ENCODE measurements around the gene NEK8.
"Not testable (repeated sequence)": the region's sequence is repeated elsewhere in the genome, so short reads cannot be mapped to it uniquely, and the experiment has no call there.

Gene NEK8

DNA sequence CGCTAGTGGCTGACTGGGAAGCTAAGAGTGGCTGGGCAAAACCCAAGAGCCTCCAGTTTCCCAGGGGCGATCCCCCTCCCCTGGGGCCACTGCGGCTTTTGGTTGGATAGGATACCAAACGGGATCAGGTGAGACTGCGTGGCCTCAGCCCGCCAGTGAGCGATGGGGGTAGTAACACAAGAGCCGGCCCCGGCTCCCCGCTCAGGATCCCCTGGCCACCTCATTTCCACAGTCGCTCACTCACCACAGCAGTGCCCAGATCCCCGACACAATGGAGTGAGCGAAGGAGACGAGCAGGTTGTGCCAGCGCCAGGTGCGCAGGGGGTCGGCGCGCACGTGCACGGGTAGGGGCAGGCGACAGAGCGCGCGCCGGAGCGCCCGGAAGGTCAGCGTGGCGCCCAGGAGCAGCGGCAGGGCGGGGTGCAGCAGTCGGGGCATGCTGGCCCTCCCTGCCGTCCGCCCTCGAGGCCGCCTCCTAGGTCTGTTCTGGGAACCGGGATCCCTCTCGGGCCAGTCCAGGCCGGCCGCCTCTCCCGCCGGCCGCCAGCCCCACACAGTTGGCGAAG is 2.8 kb upstream of the NEK8 start:
- DNase-seq: no peak

DNA sequence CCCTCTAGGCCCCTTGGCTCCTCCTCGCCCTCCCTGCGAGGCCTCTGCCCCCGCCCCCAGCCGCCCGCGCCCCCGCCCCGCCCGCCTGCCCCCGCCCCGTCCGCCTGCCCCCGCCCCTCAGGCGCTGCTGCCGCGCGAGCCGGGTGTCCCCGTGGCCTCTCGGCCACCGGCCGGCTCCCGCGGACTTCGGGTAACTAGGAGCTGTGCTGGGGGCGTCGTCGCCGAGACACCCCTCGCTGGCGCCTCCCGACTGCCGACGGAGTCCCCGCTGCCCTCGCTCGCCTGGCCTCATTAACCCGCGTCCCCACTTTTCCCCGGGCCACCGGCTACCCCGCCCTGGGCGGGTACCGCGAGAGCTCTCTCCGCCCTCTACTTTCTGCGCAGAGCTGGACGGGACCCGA is 2.4 kb upstream of the NEK8 start, which contains the start of gene TLCD1:
TSS of gene TLCD1 (minus strand) at position 8 of the 401 bp plus-strand sequence. CDS start 136 bp downstream, outside the sequence.
- peak; percentile 53 for DNase-seq

DNA sequence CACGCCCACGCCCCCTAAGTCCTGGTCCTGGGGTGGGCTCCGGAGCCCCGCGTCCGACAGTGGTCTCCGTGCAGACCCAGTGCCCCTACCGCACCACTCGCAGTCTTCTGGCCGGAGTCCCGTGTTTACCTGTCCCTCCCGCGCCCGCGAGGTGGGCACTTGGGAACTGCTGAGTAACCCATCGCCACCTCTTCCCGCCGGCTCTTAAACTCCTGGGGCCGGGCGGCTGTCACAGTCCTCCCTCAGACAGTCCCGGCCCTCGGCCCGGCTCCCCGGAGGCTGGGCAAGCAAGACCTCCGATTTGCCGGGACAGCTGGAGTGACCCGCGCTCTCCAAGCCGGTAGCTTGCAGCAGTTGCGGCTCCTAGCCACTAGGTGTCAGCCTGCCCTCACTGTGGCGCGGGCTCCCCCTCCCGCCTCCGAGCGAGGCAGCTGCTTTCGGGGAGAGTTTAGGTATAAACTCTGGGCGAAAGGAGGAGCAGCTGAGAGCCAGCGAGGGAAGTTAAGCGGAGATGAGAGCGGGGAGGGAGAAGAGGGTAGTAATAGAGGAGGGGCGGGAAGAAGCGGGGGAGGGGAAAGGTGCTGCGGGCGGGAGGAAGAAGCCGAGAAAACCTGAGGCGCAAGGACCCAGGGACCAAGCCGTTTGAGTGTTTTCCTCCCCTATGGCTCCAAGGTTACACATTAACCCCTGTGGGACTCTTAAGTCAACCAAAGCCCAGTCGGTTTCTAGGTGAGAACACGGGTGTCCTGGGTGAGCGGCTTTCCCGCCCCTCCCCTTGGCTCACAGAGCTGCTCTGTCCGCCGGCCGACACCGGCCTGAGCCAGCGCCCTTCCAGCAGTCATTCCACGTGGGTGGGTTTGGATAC is 1.7 kb upstream of the NEK8 start:
- peak; percentile 88 for DNase-seq

DNA sequence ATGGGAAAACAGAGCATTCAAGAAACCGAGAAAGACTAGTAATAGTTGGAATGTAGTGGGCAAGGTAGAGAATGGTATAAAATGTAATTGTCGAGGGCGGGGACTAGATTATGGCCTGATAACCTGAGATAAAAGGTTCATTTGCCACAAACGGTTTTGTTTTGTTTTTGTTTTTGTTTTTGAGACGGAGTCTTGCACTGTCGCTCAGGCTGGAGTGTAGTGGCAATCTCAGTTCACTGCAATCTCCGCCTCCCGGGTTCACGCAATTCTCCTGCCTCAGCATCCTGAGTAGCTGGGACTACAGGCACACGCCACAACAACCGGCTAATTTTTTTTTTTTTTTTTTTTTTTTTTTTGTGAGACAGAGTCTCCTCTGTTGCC is 1.4 kb downstream of the NEK8 start:
- no peak for DNase-seq

DNA sequence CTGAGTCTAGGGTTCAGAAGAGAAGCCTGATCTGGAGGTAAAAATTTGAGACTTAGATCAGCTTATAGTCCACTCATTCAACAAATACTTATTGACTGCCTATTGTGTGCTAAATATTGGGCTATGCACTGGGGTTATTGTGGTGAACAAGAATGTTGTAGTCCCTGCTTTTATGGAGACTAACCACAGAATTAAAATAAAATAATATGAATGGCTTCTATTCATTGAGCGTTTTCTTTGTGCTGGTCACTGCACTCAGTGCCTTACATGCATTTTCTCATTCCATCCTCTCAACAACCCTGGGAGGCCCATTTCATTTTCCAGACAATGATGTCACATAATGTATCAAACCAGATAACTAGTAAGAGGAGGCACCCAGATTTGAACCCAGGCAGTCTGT is 4.8 kb downstream of the NEK8 start:
- DNase-seq: no peak

DNA sequence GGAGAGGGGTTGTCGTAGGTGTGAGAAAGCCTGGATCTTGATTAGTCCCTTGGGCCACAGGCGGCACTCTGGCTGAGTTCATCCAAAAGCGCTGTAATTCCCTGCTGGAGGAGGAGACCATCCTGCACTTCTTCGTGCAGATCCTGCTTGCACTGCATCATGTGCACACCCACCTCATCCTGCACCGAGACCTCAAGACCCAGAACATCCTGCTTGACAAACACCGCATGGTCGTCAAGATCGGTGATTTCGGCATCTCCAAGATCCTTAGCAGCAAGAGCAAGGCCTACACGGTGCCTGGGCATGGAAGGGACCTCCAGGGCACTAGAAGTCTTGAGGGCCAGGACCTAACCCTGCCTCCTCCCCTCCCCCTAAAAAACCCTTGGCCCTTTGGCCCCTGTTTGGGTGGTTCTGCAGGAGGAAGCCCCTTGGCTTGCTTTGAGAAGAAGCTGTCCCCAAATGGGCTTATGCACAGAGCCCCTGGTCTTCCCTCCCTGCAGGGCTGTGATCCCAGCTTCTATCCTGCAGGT is 6.2 kb downstream of the NEK8 start:
- DNase-seq: no peak

DNA sequence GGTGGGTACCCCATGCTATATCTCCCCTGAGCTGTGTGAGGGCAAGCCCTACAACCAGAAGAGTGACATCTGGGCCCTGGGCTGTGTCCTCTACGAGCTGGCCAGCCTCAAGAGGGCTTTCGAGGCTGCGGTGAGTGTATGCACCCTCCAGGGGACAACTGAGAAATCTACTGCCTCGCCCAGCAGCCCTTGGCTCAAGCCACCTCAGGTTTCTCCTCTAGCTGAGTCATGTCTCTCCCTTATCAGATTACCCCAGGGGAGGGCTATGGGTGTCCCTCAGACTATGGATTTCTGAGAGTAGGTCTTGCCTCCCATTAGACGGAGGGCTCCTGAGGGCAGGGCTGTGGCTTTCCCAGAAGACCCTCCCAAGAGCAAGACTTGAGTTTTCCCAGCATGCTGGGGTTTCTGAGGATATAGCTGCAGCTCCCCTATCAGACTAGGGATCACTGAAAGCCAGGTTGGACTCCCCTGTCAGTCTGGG is 6.7 kb downstream of the NEK8 start:
- DNase-seq: no peak

DNA sequence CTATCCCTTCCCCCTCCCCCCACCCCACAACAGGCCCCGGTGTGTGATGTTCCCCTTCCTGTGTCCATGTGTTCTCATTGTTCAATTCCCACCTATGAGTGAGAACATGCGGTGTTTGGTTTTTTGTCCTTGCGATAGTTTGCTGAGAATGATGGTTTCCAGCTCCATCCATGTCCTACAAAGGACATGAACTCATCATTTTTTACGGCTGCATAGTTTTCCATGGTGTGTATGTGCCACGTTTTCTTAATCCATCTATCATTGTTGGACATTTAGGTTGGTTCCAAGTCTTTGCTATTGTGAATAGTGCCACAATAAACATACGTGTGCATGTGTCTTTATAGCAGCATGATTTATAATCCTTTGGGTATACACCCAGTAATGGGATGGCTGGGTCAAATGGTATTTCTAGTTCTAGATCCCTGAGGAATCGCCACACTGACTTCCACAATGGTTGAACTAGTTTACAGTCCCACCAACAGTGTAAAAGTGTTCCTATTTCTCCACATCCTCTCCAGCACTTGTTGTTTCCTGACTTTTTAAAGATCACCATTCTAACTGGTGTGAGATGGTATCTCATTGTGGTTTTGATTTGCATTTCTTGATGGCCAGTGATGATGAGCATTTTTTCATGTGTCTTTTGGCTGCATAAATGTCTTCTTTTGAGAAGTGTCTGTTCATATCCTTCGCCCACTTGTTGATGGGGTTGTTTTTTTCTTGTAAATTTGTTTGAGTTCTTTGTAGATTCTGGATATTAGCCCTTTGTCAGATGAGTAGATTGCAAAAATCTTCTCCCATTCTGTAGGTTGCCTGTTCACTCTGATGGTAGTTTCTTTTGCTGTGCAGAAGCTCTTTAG is 7.6 kb downstream of the NEK8 start:
- not testable (repeated sequence) for DNase-seq

DNA sequence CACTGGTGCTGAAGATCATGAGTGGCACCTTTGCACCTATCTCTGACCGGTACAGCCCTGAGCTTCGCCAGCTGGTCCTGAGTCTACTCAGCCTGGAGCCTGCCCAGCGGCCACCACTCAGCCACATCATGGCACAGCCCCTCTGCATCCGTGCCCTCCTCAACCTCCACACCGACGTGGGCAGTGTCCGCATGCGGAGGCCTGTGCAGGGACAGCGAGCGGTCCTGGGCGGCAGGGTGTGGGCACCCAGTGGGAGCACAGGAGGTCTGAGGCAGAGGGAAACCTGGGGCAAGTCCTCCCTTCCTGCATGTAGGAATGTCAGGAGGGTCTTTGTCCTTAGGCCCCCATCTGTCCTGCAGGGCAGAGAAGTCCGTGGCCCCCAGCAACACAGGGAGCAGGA is 8.7 kb downstream of the NEK8 start:
- no peak for DNase-seq

DNA sequence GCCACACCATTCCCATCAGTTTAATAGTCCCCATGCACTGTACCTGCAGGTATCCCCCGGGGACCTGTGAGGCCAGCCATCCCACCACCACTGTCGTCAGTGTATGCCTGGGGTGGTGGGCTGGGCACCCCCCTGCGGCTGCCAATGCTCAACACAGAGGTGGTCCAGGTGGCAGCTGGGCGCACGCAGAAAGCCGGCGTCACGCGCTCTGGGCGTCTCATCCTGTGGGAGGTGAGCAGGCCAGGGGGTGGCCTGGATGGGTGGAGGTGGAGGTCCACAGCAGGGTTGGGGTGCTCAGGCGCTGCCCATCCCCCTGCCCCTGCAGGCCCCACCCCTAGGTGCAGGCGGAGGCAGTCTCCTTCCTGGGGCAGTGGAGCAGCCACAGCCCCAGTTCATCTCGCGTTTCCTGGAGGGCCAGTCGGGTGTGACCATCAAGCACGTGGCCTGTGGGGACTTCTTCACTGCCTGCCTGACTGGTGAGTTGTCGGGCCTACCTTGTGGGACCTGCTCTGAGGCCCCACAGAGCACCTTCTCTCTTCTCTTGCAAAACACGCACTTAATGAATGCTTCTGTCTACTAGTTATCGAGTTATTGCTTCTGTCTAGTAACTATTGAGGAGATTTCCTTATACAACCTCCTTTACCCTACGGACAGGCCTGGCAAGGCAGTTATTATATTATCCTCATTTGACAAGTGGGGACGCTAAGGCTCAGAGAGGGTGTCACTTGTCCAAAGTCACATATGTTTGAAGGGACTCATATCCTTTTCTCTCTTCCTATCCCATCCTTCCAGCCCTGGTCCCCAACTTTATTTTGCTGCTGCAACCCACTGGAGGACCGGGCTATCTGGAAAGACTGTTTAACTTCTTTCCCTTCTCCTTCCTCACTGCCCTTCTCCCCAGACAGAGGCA is 9.4 kb downstream of the NEK8 start:
- no peak for DNase-seq

DNA sequence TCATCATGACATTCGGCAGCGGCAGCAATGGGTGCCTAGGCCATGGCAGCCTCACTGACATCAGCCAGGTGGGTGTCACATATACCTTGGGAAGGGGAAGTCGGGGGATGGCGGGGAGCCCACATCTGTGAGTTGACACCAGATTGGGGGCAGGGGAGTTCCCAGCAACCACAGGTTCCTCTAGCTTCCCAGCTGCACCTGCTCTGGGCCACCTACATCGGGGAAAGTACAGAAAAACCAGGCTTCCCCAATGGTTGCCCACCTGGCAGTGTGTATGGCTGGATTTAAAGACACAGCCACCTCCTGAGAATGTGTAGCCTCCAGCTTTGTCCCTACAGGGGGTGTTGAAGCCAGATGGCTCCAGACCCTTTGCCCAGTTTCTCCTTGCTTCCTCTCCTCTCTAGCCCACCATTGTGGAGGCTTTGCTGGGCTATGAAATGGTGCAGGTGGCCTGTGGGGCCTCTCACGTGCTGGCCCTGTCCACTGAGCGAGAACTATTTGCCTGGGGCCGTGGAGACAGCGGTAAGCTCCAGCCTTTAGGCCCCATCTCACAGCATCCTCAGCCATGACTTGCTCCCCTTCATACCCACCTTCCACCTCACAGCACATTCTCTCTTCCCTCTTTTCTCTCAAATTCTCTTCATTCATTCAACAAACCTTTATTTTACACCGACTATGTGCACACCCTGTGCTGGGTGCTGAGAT is 10.2 kb downstream of the NEK8 start:
- DNase-seq: peak; percentile 68

DNA sequence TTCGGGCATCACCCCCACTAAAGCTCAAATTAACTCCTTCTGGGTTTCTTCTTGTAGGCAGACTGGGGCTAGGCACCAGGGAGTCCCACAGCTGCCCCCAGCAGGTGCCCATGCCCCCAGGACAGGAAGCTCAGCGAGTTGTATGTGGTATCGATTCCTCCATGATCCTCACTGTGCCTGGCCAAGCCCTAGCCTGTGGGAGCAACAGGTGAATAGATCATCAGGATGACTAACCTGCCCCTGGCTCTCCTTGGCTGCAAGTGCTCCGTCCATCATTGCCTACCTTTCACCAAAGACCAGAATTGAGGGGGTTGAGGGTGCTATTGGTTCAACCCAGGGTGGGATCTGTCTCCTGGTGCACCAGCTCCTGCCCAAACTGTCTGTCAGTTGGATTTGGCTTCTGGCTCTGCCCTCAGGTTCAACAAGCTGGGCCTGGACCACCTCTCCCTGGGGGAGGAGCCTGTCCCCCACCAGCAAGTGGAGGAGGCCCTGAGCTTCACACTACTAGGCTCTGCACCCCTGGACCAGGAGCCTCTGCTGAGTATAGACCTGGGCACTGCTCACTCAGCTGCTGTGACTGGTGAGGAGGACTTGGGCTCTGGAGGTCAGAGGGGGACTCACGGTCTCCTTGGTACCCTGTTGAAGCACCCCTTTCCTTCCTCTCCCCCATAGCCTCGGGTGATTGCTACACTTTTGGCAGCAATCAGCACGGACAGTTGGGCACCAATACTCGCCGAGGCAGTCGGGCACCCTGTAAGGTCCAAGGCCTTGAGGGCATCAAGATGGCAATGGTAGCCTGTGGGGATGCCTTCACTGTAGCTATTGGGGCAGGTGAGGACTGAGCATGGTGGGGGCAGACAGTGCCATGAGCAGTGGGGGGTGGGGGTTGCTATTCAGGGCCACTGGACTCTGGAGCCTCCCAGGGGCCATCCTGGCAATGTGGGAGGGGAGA is 12.1 kb downstream of the NEK8 start:
- DNase-seq: no peak

DNA sequence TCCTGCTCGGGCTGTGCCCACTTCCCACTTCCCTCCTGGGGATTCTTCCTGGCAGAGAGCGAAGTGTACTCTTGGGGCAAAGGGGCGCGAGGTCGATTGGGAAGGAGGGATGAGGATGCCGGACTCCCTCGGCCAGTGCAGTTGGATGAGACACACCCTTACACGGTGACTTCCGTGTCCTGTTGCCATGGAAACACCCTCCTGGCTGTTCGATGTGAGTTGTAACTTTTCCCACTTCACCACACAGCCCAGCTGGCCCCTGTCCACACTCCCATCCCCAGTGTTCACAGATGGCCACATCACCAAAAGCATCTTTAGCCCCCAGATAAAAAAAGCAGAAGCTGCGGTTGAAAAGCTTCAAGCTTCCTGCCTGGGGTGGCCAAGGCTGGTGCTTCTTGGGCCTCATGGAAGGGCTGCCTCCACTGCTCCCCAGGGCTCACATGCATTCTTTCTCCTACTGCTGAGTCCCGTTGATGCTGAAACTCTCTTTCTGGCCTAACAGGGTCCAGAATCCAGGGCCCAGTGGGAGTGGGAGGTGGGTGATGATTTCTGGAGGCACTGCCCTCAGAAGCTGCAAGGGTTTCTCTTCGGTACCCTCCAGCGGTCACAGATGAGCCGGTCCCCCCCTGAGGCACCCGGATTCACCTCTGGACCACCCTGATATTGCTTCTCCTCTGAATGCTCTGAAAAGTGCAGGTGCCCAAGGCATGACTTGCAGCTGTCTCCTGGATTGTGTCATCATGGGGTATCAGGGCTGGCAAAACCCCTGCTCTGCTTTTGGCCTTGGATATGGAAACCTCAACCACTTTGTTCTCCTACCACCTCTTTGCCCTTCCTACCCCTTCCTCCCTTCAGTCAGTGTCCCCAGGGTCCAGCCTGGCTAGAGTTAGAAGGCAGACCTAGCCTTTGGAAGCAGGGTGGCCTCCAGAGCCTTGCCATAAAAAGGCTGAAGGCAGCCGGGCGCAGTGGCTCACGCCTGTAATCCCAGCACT is 13.1 kb downstream of the NEK8 start:
- DNase-seq: no peak

DNA sequence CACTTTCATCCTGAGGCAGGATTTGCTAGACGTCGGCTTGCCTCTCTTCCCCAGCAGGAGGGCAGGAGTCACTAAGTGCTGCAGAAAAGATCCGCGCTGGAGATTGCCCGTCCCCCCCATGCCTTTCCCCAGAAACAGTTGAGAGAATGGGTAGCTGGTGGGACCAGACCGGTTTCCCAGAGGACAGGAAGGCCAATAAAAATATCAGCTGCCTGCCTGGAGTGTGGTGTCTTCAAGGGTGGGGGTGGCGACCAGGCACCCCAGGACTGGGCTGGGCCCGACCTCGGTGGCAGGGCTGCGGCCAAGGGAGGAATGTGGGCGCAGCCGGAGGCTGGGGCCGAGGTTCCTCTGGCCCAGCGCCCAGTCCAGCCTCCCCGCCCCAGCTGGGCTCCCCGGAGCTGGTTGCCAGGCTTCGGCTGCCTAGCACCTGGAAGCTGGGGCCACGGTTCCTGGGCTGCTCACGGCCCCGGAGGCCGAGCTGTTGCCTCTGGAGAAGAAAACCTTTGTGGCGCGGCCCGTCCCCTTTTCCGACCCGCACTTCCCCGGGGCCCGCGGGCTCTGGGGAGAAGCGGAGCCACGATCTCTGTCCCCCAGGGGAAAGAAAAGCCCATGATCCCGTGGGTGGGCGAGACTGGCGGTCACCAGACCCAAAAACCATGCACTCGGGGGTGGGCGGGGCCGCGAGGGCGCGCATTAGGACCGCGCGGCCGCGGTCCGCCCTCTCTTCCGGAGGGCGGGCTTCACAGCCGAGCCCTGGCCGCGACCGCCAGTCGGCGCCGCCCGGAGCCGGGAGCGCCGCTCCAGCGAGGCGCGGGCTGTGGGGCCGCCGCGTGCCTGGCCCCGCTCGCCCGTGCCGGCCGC is 14.9 kb downstream of the NEK8 start, which contains the start of gene TRAF4:
TSS of gene TRAF4 (plus strand) at position 769 of the 861 bp plus-strand sequence. CDS start 102 bp downstream, outside the sequence.
- peak; percentile 56 for DNase-seq

DNA sequence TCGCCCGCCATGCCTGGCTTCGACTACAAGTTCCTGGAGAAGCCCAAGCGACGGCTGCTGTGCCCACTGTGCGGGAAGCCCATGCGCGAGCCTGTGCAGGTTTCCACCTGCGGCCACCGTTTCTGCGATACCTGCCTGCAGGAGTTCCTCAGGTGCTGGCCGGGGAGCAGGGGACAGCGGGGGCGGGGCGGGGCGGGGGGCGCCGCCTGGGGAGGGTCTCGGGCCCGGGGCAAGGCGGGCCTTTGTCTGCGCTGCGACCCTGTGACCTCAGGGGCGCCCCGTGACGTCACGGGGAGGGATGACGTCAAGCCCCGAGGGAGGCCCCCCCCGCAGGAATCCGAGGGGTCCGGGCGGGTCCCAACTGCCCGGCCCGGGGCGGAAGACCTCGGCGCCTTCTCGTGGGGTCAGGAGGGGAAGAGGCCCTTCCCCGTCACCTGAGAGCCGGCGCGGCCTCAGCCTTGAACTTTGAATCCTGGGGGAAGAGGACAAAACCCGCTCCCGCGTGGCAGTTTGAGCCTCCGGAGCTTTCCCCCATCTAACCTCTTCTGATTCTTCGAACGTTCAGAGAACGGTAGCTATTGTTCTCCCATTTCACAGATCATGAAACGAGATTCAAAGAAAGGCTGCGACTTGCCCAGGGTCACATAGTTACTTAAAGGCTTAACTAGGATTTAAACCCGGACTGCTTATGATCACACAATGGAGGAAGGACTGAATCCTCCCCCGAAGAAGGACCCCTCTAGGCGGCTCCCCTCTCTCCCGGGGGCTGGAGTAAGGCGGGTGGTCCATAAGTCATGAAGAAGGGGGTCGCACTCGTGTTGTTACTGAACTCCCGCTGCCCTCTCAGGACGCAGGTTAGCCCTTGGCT is 15.8 kb downstream of the NEK8 start:
- DNase-seq: peak; percentile 44

DNA sequence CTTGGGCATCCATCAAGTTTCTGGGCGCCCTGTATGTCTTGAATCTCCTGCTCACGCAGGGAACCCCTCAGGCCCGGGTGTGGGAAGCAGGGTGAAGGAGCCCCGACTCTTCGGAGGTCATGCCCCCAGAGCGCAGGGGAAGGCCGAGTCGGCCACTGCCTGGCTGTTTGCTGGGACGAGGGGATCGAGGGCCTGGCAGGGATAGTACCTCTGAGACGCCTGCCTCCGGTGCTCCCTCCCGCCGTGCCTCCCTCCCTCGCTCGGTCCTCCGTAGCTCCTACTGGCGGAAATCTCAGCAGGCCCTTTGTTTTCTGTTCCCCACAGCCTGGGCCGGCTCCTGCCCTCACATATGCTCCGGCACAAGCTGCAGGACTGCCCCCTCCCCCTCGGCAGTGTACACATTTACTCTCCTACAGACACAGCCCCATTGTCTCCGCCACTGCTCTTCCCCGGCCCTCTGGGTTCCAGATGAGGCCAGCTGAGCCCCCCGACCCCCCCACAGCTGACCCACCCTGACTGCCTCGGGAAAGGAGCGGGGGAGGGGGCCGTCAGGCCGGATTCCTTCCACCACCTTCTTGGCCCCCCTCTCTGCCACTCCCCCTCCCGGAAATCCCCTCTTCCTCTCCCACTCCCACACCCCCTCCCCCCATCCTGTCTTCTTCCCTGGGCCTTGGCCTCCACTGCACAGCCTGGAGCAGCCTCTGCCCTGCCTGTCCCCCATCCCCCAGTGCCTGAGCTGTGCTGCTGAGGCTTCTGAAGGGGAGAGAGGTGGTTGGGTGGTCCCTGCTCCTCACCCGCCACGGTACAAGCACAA is 16.6 kb downstream of the NEK8 start:
- DNase-seq: no peak
